CD1c-positive myeloid dendritic cell (primary cell): ENCODE measurements around the gene SFMBT2.
"Not testable (repeated sequence)": the region's sequence is repeated elsewhere in the genome, so short reads cannot be mapped to it uniquely, and the experiment has no call there.

ENCODE experiments used
- DNase-seq: peaks from one replicate; pipeline ENCODE4 v3.0.0-alpha.2; 2016; ENCODE audit errors: extremely low spot score

Gene SFMBT2

GRCh38 chr10:7320072-7320471, 90.8 kb downstream of the SFMBT2 start:
- peak; percentile 54 for DNase-seq

- no peak for DNase-seq
These were observed 91.2 kb downstream of the SFMBT2 start for GRCh38 chr10:7319632-7320031.

GRCh38 chr10:7318836-7319235, 92.0 kb downstream of the SFMBT2 start:
- DNase-seq, result peak; percentile 39

GRCh38 chr10:7317786-7318446, 92.9 kb downstream of the SFMBT2 start:
- no peak for DNase-seq

DNA sequence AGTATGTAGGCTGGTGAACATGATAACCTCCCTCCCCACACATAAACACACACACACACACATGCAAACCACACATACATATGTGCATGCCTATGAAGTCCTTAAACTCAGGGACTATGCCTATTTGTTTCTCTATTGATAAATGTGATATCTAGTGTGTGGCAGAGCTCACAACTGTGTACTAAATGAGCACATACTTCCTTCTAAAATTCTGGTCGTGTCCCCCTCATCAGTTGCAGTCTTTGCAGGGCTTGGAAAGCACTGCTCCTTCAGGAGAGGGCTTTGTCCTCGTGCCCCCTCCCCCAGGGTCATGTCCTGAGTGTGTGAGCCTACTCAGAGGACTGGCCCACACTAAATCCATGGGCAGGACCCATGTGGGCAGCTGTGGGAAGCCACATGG, 94.0 kb downstream of the SFMBT2 start:
- no peak for DNase-seq

DNA sequence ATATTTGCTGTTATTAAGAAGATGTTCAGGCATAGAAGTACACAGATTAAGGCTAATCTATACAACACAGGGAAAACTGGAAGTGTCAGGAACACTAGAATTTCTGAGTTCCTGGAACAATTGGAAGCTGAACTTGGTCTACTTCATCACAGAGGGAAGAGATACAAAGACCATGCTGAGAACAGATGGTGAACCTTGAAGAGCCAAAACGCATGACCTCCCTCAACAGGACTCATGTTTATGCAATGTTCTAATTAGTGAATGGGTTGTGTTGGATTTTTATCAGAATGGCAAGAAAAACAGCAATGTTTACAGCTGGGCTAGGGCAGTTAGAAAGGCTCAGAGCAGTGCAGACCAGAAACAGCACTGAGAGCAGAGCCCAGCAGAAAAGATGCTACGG, 94.9 kb downstream of the SFMBT2 start:
- DNase-seq, result no peak

GRCh38 chr10:7314170-7314569, 96.7 kb downstream of the SFMBT2 start:
- DNase-seq, result no peak

DNA sequence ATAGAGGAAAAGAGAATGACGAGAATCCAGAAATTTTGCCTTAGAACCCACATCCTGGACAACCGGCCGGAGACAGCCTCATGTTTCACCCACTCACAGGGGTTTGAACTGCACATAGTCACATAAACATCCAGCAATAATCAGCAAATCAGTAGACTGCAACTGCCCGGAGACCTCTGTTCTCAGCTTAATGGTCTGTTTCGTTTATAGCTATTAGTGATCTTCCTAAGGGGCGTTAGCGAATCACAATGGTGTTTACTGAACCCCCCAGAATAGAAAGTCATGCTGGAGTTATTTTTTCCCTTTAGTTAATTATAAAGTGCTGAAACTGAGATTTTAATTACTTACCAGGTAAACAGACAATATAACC, 98.4 kb downstream of the SFMBT2 start:
- no peak for DNase-seq

DNA sequence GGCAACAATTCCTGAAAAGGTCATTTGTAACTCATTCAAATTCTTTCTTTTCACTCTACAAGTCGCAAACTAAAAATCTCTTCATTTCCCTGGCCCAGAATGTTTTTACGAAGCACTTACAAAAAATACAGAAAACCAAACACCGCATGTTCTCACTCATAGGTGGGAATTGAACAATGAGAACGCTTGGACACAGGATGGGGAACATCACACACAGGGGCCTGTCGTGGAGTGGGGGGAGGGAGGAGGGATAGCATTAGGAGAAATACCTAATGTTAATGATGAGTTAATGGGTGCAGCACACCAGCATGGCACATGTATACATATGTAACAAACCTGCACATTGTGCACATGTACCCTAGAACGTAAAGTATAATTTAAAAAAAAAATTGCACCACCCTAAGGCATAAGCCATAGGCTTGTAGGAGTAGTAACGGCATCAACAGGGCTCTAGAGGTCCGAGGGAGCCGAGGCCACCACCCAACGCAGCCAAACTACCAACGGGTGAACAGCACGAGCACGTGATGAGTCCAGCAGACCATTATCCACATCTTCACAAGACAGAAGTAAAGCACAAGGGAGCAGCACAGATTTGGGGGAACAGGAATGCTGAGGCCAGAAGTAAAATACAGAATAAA, 98.9 kb downstream of the SFMBT2 start:
- DNase-seq, result not testable (repeated sequence)

GRCh38 chr10:7311218-7311849, 99.5 kb downstream of the SFMBT2 start:
- DNase-seq, result no peak

DNA sequence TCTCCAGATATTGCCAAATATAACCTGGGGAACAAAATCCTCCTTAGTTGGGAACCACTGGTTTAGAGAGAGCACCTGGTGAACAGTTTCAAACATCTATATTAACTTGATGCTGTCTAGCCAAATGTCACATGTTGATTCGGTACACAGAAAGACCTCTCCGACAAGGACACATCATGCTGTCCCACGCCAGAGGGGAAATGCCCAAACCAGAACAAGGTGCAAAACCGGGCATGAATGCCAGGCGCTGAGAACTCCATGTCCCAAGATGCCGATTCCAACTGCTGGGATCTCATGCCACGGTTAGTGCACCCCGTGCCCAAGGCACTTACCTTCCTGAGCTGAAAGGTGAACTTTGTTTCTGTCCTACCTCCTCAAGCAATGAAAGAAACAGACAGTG, 100.8 kb downstream of the SFMBT2 start:
- no peak for DNase-seq

DNA sequence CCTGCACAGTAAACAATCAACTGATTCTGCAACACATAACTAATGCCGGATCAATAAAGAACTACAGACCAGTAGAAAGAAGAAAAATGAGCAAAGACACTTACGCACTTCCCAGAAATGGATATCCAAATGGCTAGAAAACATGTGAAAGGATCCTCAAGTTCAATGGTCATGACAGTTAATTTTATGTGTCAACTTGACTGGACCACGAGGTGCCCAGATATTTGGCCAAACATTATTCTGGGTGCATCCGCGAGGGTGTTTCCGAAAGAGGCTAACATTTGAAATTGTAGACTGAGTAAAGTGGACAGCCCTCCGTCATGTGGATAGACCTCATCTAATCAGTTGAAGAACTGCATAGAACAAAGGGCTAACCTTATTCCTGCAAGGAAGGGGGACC, 102.0 kb downstream of the SFMBT2 start:
- no peak for DNase-seq

GRCh38 chr10:7306616-7307015, 104.2 kb downstream of the SFMBT2 start:
- DNase-seq, result no peak

DNA sequence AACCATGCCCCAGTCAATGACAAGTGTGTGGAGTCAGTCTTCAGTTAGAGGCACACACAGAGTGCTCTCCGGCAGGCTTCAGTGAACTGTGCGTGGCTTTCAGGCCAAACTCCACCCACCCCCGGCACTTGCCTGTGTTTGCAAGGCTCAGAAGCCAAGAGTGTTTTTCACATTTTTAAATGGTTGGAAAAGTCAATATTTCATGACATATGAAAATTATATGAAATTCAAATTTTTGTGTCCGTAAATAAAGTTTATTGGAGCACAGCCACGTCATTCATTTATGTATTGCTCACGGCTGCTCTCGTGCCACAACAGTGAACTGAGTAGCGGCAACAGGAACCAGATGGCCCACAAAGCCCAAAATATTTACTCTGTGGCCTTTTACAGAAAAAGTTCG, 104.7 kb downstream of the SFMBT2 start:
- no peak for DNase-seq

- DNase-seq, result no peak
These were observed 105.8 kb downstream of the SFMBT2 start for GRCh38 chr10:7305053-7305452.

DNA sequence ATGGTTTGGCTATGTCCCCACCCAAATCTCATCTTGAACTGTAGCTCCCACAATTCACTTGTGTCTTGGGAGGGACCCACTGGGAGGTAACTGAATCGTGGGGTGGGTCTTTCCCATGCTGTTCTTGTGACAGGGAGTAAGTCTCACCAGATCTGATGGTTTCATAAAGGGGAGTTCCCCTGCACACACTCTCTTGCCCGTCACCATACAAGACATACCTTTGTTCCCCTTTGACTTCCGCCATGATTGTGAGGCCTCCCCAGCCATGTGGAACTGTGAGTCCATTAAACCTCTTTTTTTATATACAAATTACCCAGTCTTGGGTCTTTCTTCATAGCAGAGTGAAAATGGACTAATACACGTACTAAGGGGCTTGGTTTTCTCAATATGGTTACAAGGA, 106.7 kb downstream of the SFMBT2 start:
- no peak for DNase-seq

DNA sequence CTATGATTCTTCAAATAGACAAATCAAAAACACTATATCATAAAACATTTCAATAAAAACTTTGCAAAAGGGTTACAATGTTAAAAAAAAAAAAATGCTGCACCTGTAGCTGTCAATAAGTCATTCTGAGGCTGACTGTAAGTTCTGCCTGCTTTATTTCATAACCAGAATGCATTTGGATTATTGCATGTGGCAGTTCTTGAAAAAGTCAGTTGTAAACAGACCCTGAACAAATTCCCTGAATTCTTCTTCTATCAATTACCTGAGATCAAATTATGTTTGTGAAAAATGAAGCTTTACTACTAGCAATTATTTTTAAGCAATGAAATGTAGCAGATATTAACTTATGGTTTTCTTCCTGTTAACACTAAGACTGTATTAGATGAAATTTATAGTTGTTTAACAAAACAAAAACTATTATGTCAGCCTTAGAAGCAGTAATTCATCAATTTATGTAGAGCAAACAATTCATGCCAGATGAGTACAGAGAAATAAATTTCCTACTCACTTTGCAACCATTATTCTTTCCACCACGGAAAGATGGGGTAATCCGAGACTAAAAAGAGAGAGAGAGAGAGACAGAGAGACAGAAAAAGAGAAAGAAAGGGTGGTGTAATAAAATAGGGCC, 107.8 kb downstream of the SFMBT2 start:
- DNase-seq, result no peak

GRCh38 chr10:7302392-7302906, 108.4 kb downstream of the SFMBT2 start:
- DNase-seq, result no peak

- DNase-seq, result no peak
These were observed 109.6 kb downstream of the SFMBT2 start for GRCh38 chr10:7301006-7301778.

DNA sequence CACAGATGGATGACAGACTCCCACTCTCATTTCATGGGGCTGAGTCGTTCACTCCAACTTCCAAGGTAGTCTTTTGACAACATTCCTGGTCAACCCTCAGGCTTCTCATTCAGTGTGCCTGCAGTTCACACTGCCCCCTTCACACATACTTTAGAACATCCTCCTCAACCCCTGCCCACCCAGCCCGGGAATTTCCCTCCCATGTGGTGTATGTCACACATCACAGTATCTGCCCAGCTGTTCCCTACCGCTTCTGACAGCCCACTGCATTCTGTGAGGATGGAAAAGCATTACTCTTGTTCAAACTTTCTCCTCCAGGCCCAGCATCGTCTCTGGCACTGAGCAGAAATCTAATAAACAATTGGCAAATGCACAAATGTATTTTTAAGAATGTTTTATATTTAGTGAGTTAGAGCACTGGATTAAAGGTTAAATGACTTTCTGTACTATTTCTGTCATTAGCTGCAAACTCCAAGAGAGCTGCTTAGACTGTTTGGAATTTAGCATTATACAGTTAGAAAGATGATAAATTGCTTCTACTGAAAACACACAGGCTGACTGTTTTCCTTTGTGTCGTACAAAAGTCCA, 110.4 kb downstream of the SFMBT2 start:
- DNase-seq, result no peak

DNA sequence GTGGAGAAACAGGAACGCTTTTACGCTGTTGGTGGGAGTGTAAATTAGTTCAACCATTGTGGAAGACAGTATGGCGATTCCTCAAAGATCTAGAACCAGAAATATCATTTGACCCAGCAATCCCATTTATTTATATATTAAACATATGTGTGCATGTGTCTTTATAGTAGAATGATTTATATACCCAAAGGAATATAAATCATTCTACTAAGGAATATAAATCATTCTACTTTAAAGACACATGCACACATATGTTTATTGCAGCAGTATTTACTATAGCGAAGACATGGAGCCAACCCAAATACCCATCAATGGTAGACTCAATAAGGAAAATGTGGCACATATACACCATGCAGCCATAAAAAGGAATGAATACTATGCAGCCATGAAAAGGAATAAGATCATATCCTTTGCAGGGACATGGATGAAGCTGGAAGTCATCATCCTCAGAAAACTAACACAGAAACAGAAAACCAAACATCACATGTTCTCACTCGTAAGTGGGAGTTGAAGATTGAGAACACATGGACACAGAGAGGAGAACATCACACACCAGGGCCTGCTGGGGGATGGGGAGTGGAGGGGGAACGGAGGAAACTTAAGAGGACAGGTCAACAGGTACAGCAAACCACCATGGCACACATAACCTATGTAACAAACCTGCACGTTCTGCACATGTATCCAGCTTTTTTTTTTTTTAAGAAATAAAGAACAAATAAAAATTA, 111.1 kb downstream of the SFMBT2 start:
- not testable (repeated sequence) for DNase-seq
